Body of pancreas (tissue), 4 donors: ENCODE results near the gene C10orf105.

Source experiments
- POLR2A ChIP-seq, 3 donors: fragments of 450-650 bp; IDR thresholded peaks; one replicate each; pipeline ENCODE4 v1.6.1; 2016; ENCODE audit warnings: antibody characterized with exemption in 3 of 3, mild to moderate bottlenecking in 2 of 3
- TF ChIP-seq, protein P1 (sequence below), 7 experiments: fragments of 450-650 bp in 4 of 7; fragments of 200-600 bp in 3 of 7; sonication (generic) in 3 of 7; IDR thresholded peaks; one replicate each; pipeline ENCODE4 v1.5.1; 2016 to 2019; ENCODE audit warnings: antibody characterized with exemption in 7 of 7

GRCh38 chr10:71666639-71667386, 52.8 kb downstream of the C10orf105 start:
- no peak for TF ChIP-seq POLR2A (IDR thresholded peaks at IDR 0.05)
- TF ChIP-seq, protein P1, sequence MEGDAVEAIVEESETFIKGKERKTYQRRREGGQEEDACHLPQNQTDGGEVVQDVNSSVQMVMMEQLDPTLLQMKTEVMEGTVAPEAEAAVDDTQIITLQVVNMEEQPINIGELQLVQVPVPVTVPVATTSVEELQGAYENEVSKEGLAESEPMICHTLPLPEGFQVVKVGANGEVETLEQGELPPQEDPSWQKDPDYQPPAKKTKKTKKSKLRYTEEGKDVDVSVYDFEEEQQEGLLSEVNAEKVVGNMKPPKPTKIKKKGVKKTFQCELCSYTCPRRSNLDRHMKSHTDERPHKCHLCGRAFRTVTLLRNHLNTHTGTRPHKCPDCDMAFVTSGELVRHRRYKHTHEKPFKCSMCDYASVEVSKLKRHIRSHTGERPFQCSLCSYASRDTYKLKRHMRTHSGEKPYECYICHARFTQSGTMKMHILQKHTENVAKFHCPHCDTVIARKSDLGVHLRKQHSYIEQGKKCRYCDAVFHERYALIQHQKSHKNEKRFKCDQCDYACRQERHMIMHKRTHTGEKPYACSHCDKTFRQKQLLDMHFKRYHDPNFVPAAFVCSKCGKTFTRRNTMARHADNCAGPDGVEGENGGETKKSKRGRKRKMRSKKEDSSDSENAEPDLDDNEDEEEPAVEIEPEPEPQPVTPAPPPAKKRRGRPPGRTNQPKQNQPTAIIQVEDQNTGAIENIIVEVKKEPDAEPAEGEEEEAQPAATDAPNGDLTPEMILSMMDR (IDR thresholded peaks at IDR 0.05), result no peak
